Measurements from ENCODE around the gene TMCO5A. TPM values are rescaled to one million over a fixed set of nuclear protein-coding genes. Genes with fewer than 3 reads are reported as not detected.

The TMCO5A gene
- total and polyA plus RNA-seq, 2 of the 8 experiments (the other 6 are each of a cell fraction or from before 2014, with no cell fraction given), result not detected

- Histone ChIP-seq H4K8ac (ENCODE audit: extremely low read depth, insufficient read depth, low read length) (no peak overlapping the region), H3K4me3 (ENCODE audit: extremely low read depth in 1 of 4, insufficient read depth in 2 of 4, low read depth in 3 of 4, low read length in 4 of 4) (no peak overlapping the region), H2BK5ac (ENCODE audit: low read depth, low read length) (no peak overlapping the region), H2AFZ (ENCODE audit: low read length) (no peak overlapping the region), H3K9ac (replicated peaks in 1 of 4; ENCODE audit: extremely low read depth in 1 of 4, low read depth in 3 of 4, low read length in 3 of 4) (no peak overlapping the region), H3K23ac (ENCODE audit: insufficient read length) (no peak overlapping the region), H4K91ac (replicated peaks; ENCODE audit: insufficient read length, low read length) (no peak overlapping the region), H3K4me1 (replicated peaks in 1 of 4; ENCODE audit: control insufficient read depth in 3 of 4, insufficient read depth in 4 of 4, low read length in 3 of 4) (peaks cover 0 to 3% (median 0%) of the 10 kb centered on the region in 4 experiments; a peak in 1 of 7 replicates), H3K27me3 (replicated peaks in 1 of 4; ENCODE audit: control insufficient read depth in 3 of 4, extremely low read depth in 1 of 4, insufficient read depth in 3 of 4, low read length in 3 of 4) (no peaks in the 10 kb centered on the region), H3K36me3 (ENCODE audit: control insufficient read depth in 2 of 4, insufficient read depth in 4 of 4, low read length in 3 of 4) (no peaks in the 10 kb centered on the region), H2BK12ac (ENCODE audit: low read depth, low read length) (no peak overlapping the region), H3K4me2 (ENCODE audit: insufficient read depth in 1 of 2, low read depth in 2 of 2, low read length in 2 of 2) (no peak overlapping the region), H3K14ac (ENCODE audit: insufficient read length) (no peak overlapping the region), H2BK15ac (ENCODE audit: low read length) (no peak overlapping the region), H3K4ac (replicated peaks; ENCODE audit: insufficient read length, low read depth, low read length) (no peak overlapping the region), H3K18ac (ENCODE audit: extremely low read depth, low read length) (no peak overlapping the region), H3K79me2 (ENCODE audit: control insufficient read depth in 1 of 2, insufficient read depth in 2 of 2, low read length in 2 of 2) (no peaks in the 10 kb centered on the region), H2AK5ac (ENCODE audit: low read depth, low read length) (no peak overlapping the region), H3K79me1 (ENCODE audit: low read depth, low read length) (no peaks in the 10 kb centered on the region), H3K9me3 (ENCODE audit: insufficient read depth in 2 of 2, low read depth in 1 of 2, low read length in 1 of 2) (no peaks in the 10 kb centered on the region), H4K20me1 (replicated peaks in 1 of 2; ENCODE audit: control insufficient read depth in 1 of 2, insufficient read depth in 2 of 2, low read length in 2 of 2) (no peaks in the 10 kb centered on the region), H2BK20ac (ENCODE audit: low read length) (no peak overlapping the region), H3K23me2 (ENCODE audit: low read depth, low read length) (no peaks in the 10 kb centered on the region), H4K5ac (ENCODE audit: insufficient read length, low read depth, low read length) (no peak overlapping the region), H2BK120ac (replicated peaks; ENCODE audit: low read depth, low read length) (no peak overlapping the region), H3K27ac (ENCODE audit: low read depth, low read length) (no peak overlapping the region), H3K56ac (replicated peaks; ENCODE audit: insufficient read length, low read depth, low read length) (no peak overlapping the region)
- CTCF ChIA-PET (ENCODE audit: partially characterized antibody), result no interaction called here
- WGBS, 2 experiments (ENCODE audit: extremely low coverage in 1 of 2, insufficient coverage in 1 of 2, insufficient read length in 1 of 2, insufficient replicate concordance in 2 of 2, low coverage in 1 of 2, low lambda C conversion rate in 2 of 2, missing lambda C conversion rate in 1 of 2), result 87% methylated on average over 3 of the region's 3 CpGs; no CpG with 5 or more reads in 1 of the 2 experiments
- DNase-seq (ENCODE audit: low read depth in 1 of 2, low spot score in 2 of 2) (no peak), FAIRE-seq (no peak)
- POLR2A ChIA-PET (ENCODE audit: partially characterized antibody), result no interaction called here
- no peak for TF ChIP-seq BRCA1 (IDR thresholded peaks at IDR 0.05; ENCODE audit: low read depth, low read length)
- no peak for TF ChIP-seq CBX8 (IDR thresholded peaks at IDR 0.05; ENCODE audit: borderline replicate concordance, low read depth, low read length)
- TF ChIP-seq RXRA (IDR thresholded peaks at IDR 0.05; ENCODE audit: insufficient read depth, low read depth, low read length), result no peak
- TF ChIP-seq FOSL1 (IDR thresholded peaks at IDR 0.05; ENCODE audit: insufficient read depth, low read depth, low read length), result no peak
- TF ChIP-seq USF2 (IDR thresholded peaks at IDR 0.05; ENCODE audit: low read length), result no peak
- TF ChIP-seq CEBPB (IDR thresholded peaks at IDR 0.05; ENCODE audit: low read depth, low read length), result no peak
- no peak for TF ChIP-seq EZH2 (IDR thresholded peaks at IDR 0.05; ENCODE audit: low read depth, low read length, severe bottlenecking)
- TF ChIP-seq RFX5 (IDR thresholded peaks at IDR 0.05; ENCODE audit: borderline replicate concordance, low read depth, low read length), result no peak
- TF ChIP-seq KDM5A (IDR thresholded peaks at IDR 0.05; ENCODE audit: low read length), result no peak
- TF ChIP-seq SIN3A (conservative IDR thresholded peaks at IDR 0.05 in 1 of 2, IDR thresholded peaks at IDR 0.05 in 1 of 2; ENCODE audit: low read depth in 1 of 2, low read length in 2 of 2), result no peak
- TF ChIP-seq RNF2 (IDR thresholded peaks at IDR 0.05; ENCODE audit: borderline replicate concordance, low read depth, low read length, missing control alignments, poor library complexity, severe bottlenecking), result no peak
- no peak for TF ChIP-seq RAD21 (IDR thresholded peaks at IDR 0.05 in 1 of 2, conservative IDR thresholded peaks at IDR 0.05 in 1 of 2; ENCODE audit: low read depth in 2 of 2, low read length in 2 of 2)
- TF ChIP-seq SIX5 (IDR thresholded peaks at IDR 0.05; ENCODE audit: low read depth, low read length), result no peak
Observed at GRCh38 chr15:37926136-37926535, 8.3 kb upstream of the TMCO5A start.

Measured in H1 (cell line).